Activated T-cell treated with anti-CD3 and anti-CD28 coated beads, Interleukin-2, amount 50 U/mL, for 48 hours (primary cell): ENCODE results near the gene H2BK1.
A peak's percentile ranks its signal among the peaks of the same experiment; 100 is the strongest.

Experiments used
- DNase-seq, 2 experiments: peaks; one replicate each; pipeline ENCODE4 v3.0.0-alpha.2; 2020

The H2BK1 gene

DNA sequence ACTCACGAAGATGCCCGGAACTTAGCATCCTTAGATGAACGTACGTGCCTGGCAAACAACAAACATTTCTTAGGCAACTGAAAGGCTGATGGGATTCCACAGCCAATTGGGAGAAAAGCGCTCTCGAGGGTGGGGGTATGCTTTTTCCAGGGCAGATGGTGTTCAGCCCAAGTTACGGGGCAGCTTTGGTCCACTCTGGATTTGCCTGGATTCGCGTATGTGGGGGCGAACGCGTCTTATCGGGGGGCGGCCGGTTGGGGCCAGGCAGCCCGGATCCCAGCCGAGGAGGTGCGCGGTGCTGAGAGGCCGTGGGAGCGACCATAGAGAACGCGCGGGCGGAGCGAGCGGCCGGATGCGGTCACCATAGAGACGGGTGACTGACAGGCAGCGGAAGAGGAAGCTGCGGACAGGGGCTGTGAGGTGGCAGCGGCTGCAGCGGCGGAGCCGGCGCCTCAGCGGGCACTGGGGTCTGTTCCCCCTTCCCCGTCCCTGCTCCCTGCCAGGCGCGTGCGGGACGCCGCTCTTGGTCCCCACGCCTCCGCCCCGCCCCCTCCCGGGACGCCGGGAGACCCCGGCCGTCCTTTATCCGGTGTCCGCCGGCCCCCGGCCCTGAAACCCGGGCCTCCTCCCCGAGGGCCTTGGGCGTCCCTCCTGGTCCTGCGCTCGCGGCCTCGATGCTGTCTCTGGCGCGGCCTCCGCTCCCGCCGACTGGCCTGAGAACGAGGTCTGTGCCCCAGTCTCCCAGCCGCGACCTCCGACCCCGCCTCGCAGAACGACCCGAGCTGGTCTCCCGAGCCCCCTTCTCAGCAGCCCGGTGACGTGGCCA lies 22.0 kb upstream of the H2BK1 start, which contains the start of gene CHPF2:
TSS of gene CHPF2 (plus strand) at position 393 of the 826 bp plus-strand sequence. CDS start 1,529 bp downstream, outside the sequence.
- peak; percentile 89 to 93 for DNase-seq

DNA sequence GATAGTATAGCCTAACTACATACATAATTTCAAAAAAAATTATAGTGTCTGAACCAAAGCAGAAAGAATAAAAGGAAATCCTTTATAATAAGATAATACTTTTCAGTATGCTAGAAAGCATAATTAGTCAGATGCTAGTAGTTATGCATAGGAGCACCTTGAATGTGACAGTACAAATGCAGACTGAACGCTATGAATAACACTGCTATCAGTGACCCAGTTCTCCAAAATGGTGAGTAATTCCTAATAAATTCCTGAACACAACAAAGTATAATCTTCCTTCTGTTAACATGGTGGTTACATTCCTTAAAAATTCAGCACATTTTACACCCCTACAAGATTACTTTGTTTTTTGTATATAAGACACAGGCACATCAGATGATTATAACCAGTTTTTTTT lies 20.8 kb upstream of the H2BK1 start:
- no peak for DNase-seq

DNA sequence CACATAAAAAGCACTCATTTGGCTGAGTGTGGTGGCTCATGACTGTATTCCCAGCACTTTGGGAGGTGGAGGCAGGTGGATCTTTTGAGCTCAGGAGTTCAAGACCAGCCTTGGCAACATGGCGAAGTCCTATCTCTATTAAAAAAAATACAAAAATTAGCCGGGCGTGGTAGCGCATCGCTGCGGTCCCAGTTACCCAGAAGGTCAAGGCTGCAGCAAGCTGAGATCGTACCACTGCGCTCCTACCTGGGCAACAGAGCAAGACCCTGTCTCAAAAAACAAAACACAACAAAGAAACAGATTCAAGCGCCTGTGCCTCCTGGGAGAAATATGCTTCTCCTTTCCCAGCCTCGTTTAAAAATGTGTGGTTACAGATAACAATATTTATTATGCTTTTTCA lies 19.0 kb upstream of the H2BK1 start:
- no peak for DNase-seq

DNA sequence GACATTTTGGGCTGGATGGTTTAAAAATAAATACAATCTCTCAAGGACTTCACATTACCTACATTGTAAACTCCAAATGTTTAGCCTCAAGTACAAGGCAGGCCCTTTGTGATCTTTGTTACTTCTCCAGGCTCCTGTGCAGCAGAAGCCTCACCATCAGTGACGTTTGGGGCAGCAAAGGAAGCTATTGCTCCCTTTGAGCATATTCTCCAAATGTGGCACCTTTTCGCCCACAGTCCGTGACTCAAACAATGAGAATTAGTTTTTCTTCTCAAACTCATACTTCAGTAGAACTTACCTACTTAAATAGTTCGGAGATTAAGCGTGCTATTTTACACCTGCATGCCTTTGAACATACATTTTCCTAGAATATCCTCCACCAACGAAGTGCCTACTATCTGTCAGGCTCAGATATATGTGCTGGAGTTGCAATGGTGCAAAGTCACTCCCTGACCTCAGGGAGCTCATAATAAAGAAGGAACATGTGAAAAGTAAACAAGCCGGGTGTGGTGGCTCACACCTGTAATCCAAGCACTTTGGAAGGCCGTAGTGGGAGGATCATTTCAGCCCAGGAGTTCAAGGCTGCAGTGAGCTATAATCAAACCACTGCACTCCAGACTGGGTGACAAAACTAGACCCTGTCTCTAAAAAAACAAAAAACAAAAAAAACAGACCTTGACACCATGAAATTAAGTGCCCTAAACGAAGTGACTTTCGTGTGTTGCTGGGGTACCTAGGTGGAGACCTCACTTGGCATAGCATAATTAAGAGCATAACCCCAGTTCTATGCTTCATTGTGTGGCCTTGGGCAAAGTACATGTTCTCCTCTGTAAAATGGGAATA lies 18.0 kb upstream of the H2BK1 start:
- DNase-seq: no peak

DNA sequence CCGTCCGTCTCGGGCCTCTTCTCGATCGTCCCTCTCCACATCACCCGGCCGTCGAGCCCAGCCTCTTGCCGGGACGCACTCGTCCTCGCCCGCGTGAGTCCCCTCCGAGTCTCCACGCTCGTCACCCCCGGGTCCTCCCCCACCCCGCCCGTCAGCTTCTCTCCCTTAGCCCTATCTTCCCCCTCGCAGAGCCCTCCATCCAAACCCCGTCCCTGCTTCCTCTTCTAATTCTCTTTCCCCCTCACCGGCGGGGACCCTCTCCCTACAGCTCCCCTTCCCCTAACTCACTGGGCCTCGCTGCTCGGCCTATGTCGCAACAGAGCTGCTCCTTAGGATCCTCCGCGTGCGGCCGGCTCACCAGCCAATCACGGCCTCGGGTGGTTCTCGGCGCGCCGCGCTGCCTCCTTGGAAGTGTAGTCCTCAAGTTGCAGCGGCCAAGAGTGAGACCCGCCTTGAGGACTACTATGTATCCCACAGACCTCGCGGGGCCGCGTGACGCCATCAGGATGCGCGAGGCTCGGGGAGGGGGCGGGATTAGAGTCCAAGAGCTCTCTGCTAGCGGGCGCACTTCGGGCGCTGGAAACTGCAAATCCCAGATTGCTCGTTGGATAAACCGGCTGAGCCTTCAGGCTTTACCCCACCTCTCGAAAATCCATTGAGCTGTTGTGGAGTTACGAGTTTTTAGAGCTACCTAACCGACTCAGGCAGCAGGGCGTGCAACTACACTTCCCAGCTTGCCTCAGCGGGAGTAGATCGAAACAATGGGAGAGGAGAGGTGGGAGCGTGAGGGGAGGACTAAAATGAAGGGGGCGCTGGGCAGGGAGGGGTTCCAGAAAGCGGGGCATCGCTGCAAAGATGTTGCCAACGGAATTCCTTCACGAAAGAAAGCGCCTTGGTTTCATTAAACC lies 16.8 kb upstream of the H2BK1 start, which contains the start of gene ABCF2:
TSS of gene ABCF2 (minus strand) at position 331 of the 908 bp plus-strand sequence. CDS start 747 bp downstream, outside the sequence.
- DNase-seq: peak; percentile 99 to 100

DNA sequence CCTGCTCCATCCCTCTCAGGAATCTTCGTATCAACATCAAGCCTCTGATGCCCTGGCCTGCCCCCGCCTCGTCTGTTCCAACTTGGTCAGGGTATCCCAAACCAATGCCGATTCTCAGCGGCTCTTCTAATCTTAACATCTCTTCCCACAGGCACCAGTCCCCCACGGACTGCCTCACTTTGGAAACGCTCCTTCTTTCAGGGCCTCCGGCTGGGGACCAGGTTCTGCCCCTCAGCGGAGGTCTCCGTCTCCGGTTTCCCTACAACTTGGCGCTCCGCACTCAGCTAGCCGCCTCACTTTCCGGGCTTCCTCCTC lies 16.2 kb upstream of the H2BK1 start:
- DNase-seq: no peak

DNA sequence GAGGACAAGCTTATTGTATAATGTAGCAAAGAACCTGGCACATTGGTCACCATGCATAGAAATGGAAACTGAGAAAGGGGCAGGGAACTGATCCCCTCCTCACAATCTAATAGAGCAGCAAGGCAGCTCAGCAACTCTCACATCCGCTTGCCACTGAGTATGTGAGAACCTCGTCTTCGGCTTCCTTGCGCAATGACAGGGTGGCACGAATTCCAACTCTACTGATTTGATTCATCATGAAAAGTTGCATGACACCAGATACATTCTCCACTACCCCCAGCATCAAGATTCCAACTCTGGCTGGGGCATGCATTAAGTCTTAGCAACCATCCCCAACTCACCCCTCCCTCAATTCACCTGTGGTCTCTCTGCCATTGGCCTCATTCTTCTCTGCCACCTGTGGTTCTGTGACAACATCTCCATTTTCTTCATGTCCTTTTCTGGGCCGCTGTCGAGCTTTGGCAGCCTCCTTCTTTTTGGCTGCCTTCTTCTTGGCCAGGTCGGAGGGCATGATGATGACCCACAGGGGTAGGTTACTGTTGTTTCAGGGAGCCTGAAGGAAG lies 15.7 kb upstream of the H2BK1 start:
- DNase-seq: no peak

DNA sequence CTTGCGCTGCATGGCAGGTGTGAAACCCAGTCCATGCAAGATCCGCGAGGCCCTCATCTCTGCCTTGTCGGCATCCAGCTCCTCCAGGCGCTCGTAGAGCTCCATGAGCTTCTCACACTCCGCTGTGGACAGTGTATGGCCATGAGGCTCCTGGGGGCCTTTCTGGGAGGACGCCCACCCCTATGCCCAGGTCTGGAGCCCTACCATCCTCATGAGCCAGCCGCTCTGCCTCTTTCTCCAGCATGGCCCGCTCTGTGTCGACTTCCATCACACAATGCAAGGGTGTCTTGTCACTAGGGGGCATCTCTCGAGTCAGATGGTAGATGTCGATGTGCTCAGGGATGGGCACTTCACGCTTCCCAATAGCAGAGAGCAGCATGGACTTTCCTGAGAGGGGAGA lies 13.4 kb upstream of the H2BK1 start:
- DNase-seq: no peak

DNA sequence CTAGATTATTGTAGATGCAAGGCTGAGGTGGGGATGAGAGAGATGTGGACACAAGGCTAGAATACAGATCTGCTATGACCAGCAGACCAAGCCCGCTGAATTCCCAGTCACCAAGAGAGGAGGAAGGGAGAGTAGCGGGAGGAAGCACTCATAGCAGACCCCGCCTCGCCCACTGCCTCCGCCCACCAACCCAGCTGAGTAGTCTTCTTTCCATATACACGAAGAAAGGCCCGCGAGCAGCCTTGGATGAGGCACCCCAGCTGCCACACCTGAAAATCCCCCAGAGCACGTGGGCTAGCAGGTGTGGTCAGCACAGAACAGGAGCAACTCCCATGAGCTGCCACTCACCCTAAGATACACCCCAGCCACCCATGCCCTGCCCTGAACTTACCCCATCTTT lies 7.9 kb upstream of the H2BK1 start:
- no peak for DNase-seq

DNA sequence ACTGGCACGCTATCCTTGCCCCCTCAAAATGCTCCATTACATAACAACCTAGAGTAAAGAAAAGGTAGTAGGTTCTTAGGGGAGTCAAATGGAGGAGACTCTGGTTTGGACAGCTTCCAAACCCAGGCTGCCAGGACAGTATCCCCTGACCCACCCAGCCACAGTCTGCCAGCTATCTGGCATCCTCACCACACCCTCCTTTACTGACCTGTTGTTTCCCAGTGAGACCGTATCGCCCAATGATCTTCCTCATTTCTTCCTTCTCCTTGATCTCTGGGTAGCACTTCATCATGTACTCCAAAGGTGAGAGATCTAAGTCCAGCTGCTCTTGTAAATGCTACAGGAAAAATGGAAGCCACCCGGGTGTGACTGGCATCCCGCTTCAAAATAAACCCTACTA lies 5.1 kb upstream of the H2BK1 start:
- no peak for DNase-seq

DNA sequence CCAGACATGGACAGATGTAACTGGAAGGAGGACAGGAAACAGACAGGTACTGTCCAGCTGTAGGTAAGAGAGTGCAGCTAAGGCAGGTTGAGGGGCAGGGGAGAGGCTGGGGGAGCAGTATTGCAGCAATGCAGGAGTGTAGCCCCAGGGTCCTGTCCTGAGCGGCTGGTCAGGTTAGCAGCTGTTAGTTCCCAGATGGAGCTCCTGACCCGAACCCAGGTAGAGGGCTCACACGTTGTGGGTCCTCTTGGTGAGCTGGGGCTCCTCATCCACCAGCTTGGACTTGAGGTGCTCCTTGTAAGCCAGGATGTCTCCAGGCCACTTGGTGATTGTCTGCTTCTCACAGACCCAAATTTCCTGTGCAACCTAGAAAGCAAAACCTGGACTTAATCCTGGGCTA lies 3.5 kb upstream of the H2BK1 start:
- no peak for DNase-seq

DNA sequence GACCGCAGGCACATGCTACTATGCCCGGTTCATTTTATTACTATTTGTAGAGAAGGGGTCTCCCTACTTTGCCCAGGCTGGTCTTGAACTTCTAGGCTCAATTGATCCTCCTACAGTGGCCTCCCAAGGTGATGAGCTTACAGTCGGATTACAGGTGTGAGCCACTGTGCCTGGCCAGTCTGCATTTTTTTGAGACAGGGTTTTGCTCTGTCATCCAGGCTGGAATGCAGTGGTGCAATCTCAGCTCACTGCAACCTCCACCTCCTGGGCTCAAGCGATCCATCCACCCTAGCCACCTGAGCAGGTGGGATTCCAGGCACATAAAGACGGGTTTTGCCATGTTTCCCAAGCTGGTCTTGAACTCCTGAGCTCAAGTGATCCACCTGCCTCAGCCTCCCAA lies 2.3 kb upstream of the H2BK1 start:
- no peak for DNase-seq

DNA sequence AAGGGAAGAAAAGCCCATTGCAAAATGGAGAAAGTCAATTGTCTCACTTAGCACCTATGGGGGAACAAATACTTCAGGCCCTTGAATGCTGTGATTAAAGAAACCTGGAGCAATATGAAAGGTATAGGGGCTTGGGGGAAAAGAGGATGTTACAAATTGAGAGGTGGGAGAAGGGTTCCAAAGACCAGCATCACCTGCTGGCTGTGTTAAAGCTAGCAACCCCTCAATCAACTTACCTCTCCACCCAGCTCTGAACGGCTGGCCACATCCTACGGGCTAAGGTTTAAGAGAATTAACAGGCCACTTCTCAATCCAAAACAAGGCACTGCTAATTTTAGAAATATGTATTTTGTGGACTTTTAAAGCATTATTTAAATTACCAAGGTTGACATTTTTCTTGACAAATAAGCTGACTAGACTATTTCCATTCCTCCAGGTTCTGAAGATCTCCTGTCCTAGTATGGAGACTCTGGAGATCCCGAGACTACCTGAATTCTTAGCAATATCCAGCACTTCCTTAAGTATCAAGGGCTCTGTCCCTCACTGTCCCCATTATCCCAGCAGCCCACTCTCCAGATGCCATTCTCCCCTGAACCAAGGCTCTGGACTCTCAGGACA lies 976 bp upstream of the H2BK1 start:
- DNase-seq: no peak

DNA sequence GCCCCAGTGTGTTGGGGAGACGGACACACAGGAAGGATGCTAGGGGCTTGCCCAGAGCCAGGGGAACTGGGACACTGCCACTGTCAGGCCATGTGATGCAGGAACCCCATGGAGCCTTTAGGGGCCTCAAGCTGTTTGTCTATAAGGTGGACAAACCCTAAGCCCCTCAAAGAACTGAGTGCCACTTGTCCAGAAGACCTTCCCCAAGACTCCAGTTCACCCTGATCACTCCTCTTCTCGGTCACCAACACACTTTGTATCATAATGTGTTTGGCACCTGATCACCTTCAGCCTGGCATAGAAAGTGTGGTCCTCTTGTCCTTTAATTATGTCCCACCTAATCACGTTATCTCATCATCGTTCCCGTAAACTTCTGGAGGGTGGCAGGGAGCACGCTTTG lies 700 bp downstream of the H2BK1 start:
- DNase-seq: no peak

DNA sequence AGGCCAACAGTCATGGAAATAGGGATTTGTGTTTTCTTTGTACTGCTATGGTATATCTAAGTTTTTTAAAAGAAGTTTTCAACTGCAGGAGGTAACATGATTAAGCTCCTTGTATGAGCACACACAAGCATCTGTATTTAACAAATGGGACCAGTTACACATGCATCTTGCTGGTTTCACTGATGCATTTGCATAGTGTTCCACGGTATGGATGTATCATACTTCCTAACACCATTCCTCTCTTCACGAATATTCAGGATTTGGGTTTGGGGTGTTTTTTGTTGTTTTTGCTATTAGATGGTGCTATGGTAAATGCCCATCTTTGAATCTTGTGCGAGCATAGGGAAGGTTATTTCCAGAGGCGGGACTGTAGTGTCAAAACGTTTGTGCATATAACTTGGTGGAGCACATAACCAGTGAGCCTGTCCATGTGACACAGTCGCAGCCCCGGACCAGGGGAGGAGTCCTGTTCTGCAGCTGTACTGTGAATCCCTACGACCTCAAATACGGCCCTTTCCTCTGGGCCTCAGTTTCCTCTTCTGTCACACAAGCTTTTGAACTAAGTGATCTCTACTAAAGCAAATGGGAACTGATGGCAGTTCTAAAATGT lies 1.9 kb downstream of the H2BK1 start:
- DNase-seq: no peak

DNA sequence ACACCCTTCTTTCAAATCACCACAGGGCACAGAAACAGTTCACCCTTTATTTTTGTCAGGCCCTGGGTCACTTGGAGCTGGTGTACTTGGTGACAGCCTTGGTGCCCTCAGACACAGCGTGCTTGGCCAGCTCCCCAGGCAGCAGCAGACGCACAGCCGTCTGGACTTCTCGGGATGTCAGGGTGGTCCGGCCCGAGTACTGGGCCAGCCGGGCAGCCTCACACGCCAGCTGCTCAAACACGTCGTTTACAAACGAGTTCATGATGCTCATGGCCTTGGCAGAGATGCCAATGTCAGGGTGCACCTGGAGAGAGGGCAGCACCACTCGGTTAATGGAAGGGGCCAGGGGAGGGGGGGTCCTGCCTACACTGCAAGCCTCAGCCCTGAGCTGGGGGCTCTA lies 2.5 kb downstream of the H2BK1 start:
- DNase-seq: no peak

DNA sequence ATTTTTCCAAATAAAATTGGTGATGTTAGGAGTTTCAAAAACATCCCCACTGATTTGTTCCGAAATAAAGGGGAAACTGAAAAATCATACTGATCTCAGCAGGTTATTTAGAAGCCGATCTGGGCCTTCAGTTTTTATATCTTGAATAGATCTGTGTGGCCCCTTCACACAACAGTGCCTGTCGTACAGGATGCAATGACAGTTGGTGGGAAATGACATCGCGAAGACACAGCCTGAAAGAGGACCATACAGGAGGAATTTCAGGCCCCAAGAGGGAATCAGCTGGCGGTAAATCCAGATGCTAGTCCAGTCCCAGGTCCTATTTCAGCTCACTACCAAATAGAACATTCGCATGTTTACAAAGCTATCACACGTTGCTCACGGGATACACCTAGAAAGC lies 3.0 kb downstream of the H2BK1 start:
- no peak for DNase-seq

DNA sequence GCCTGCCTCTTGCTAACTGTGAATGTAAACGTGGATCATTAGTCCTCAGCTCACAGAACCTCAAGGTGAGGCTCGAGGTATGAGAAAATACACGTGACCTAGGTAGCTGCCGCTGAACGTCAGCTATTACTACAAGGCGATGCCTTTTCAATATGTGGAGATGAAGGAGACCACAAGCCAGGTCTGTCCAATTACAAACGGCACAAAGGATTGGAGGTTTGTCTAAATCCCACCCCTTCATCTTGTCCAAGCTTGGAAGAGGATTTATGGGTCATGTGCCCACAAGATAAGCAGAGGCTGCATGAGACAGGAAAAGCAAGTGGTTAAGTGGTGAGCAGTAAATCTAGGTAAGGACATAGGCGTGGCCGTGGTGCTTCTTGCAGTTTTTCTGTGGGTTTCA lies 3.4 kb downstream of the H2BK1 start:
- no peak for DNase-seq

DNA sequence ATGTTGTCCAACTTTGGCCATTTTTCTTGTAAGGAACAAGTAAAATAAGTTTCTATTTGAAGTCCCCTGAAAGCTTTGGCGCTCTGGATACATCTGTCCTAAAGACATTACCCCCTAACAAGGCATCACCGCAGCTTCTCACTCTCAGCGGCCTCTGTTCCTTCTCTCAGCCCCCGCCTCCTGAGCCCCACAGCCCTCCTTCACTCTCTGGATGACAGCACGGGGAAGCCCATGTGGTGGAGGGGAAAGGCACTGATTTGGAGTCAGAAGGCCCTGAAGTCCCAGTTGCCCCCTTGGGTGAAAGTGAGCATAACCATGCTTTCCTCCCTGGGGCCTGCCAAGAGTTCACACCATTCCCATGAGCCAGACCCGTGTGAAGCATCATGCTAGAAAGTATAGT lies 4.6 kb downstream of the H2BK1 start:
- no peak for DNase-seq

DNA sequence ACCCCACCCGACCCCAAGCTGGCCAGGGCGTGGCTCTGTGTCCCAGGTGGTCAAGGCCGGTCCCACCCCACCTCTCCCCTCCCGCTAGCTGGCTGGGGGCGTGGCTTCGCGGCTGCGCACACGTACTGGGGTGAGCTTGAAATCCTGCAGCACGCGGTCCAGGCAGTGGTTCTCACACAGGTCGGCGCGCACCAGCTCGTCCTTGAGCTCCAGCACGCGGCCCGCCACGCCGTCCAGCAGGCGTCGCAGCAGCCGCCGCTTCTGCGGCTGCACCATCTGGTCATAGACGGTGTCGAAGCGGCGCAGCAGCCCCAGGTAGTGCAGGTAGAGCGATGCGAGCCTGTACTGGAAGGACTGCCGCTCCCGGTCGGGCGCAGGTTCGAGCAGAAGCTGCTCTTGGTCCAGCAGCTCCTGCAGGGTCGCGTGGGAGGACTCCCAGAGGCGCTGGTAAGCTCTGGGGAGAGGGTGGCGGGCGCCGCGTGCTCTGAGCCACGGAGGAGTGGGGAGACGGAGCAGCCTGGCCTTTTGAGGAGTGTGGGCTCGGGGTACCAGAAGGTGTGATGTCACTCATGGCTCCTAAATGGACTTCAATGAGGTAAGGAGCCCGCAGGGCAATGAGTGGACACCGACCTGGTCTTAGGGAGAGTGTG lies 5.8 kb downstream of the H2BK1 start:
- DNase-seq: no peak

DNA sequence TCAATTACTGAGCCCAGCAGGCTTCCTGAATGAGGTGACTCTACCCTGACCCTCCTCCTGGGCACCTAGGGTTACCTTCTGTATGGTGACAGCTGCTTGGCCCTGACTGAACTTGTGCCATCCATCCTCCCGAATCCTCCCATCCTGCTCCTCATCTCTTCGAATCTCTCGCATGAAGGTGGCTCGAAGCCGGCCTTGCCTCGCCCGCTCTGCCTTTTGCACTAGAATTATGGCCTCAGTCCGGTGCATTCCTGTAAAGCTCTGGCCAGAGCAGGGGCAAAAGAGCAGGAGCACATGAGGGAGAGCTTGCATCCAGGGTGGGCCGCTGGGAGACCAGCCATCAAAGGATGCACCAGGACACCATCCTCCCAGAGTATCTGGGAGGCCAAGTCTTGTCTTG lies 7.5 kb downstream of the H2BK1 start:
- DNase-seq: no peak
